Measurements from ENCODE around the gene CEP57L1. TPM values are rescaled to one million over a fixed set of nuclear protein-coding genes. Genes with fewer than 3 reads are reported as not detected.

CEP57L1 gene
- total RNA-seq, 1 donor from 2014 or later = 13.5 TPM

DNA sequence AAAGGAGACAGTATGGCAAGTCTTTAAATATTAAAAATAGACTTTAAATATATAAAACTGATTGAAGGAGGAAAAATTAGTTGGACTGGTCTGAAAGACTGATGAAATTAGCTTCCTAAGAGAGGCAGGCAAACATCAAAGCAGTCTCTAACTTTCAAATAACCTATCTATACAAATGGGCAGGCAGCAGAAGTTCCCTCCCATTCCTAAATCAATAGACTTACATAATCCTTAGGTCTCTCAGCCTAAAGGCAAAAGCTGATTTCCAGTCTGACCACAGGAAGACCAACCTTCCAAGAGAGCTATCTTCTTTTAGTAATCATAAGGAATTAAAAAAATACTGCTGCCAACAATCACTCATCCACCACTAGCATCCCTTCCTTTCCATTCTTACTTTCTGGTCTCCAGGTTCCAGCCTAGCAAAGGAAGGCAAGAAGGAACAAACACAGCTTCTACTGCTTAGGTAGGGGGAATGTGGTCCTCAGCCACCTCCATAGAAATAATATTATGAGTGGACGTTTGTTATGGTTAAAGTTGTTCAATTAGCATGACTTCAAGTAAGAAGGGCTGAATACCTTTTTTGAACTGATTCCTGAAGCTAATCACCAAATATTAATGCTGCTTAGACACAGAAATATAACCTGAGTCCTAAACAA, 44.7 kb upstream of the CEP57L1 start:
- no peak overlapping the region for H3K4me3 ChIP-seq
- no peaks in the 10 kb centered on the region for H3K27me3 ChIP-seq
- H3K36me3 ChIP-seq = no peaks in the 10 kb centered on the region
- TF ChIP-seq POLR2A (IDR thresholded peaks at IDR 0.05) (no peak), POLR2AphosphoS5 (IDR thresholded peaks at IDR 0.05; ENCODE audit: insufficient read depth in 1 of 2, low read depth in 1 of 2) (no peak)
- TF ChIP-seq, protein P1, sequence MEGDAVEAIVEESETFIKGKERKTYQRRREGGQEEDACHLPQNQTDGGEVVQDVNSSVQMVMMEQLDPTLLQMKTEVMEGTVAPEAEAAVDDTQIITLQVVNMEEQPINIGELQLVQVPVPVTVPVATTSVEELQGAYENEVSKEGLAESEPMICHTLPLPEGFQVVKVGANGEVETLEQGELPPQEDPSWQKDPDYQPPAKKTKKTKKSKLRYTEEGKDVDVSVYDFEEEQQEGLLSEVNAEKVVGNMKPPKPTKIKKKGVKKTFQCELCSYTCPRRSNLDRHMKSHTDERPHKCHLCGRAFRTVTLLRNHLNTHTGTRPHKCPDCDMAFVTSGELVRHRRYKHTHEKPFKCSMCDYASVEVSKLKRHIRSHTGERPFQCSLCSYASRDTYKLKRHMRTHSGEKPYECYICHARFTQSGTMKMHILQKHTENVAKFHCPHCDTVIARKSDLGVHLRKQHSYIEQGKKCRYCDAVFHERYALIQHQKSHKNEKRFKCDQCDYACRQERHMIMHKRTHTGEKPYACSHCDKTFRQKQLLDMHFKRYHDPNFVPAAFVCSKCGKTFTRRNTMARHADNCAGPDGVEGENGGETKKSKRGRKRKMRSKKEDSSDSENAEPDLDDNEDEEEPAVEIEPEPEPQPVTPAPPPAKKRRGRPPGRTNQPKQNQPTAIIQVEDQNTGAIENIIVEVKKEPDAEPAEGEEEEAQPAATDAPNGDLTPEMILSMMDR (IDR thresholded peaks at IDR 0.05) = no peak
- no peak overlapping the region for H3K27ac ChIP-seq
- no peak for DNase-seq (ENCODE audit: extremely low spot score in 2 of 2)
- H3K4me1 ChIP-seq = peaks cover 36% of the 10 kb centered on the region
- H3K9me3 ChIP-seq = no peaks in the 10 kb centered on the region
- intact Hi-C loops (cut with DNase I) = loop anchor here (10.0 kb wide), 1 partner anchor 1396 kb away; no protein-coding TSS in a partner anchor

GRCh38 chr6:109051301-109052017, 43.8 kb upstream of the CEP57L1 start:
- Histone ChIP-seq H3K36me3 (no peaks in the 10 kb centered on the region), H3K9me3 (no peaks in the 10 kb centered on the region), H3K27me3 (no peaks in the 10 kb centered on the region), H3K27ac (no peak overlapping the region), H3K4me1 (peaks cover 41% of the 10 kb centered on the region), H3K4me3 (no peak overlapping the region)
- DNase-seq (ENCODE audit: extremely low spot score in 2 of 2) = no peak
- intact Hi-C loops (cut with DNase I) = loop anchor here (10.0 kb wide), 1 partner anchor 1397 kb away; no protein-coding TSS in a partner anchor
- TF ChIP-seq, protein P1 (IDR thresholded peaks at IDR 0.05) = no peak
- TF ChIP-seq POLR2A (IDR thresholded peaks at IDR 0.05) = no peak
- no peak for TF ChIP-seq POLR2AphosphoS5 (IDR thresholded peaks at IDR 0.05; ENCODE audit: insufficient read depth in 1 of 2, low read depth in 1 of 2)

DNA sequence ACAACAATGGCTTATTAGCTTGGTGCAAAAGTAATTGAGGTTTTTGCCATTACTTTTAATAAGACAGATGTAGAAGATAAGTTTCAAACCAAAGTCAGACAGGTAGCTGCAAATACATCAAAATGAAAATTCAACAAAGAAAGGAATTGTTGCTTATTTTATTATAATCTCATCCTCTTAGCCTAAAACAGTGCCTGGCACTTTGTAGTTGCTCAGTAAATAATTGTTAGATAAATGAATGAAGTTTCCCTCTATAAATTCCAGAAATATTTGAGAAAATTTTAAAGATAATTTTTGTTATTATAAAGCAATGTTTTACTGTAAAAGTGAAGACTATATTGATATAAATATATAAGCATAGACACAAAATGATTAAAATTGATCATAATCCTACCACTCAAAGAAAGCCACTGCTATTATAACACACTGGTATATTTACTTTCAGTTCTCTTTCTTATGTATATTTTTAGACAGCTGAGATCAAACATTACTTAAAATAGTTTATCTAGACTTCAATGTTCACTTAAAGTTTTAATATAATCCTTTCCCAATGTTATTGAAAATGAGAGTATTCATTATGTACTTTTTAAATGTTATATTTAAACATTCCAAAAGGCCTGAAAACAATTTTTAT, 43.2 kb upstream of the CEP57L1 start:
- H3K27me3 ChIP-seq = no peaks in the 10 kb centered on the region
- no peak overlapping the region for H3K27ac ChIP-seq
- DNase-seq (ENCODE audit: extremely low spot score in 2 of 2) = no peak
- no peaks in the 10 kb centered on the region for H3K9me3 ChIP-seq
- intact Hi-C loops (cut with DNase I) = loop anchor here (10.0 kb wide), 1 partner anchor 1397 kb away; no protein-coding TSS in a partner anchor
- peaks cover 45% of the 10 kb centered on the region for H3K4me1 ChIP-seq
- no peak overlapping the region for H3K4me3 ChIP-seq
- TF ChIP-seq POLR2AphosphoS5 (IDR thresholded peaks at IDR 0.05; ENCODE audit: insufficient read depth in 1 of 2, low read depth in 1 of 2) = no peak
- no peaks in the 10 kb centered on the region for H3K36me3 ChIP-seq

- no peaks in the 10 kb centered on the region for H3K36me3 ChIP-seq
- TF ChIP-seq POLR2AphosphoS5 (IDR thresholded peaks at IDR 0.05; ENCODE audit: insufficient read depth in 1 of 2, low read depth in 1 of 2) (no peak), POLR2A (IDR thresholded peaks at IDR 0.05) (no peak)
- TF ChIP-seq, protein P1 (IDR thresholded peaks at IDR 0.05) = no peak
- intact Hi-C loops (cut with DNase I) = loop anchor here (10.0 kb wide), 1 partner anchor 1398 kb away; no protein-coding TSS in a partner anchor
- no peak overlapping the region for H3K27ac ChIP-seq
- H3K4me1 ChIP-seq = peaks cover 45% of the 10 kb centered on the region
- no peaks in the 10 kb centered on the region for H3K9me3 ChIP-seq
- H3K4me3 ChIP-seq = no peak overlapping the region
- no peaks in the 10 kb centered on the region for H3K27me3 ChIP-seq
- no peak for DNase-seq (ENCODE audit: extremely low spot score in 2 of 2)
Measured at GRCh38 chr6:109052852-109053251, 42.5 kb upstream of the CEP57L1 start.

DNA sequence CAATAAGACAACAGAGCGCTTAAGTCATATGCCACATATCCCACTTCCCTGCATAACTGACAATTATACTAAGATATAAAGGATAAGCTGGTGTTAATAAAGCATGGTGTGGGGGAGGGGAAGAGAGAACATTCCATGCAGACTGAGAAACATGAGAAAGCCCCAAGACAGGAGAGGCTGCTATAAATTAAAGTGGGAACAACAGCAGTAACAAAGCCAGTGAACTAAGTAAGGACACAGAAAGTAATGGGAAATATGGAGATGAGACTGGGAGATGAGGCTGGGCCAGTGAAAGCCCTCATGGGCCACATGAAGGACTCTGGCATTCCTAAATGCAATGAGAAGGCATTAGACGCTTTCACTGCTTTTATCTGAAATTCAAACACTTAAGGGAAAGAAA, 42.0 kb upstream of the CEP57L1 start:
- intact Hi-C loops (cut with DNase I) = loop anchor here (10.0 kb wide), 1 partner anchor 1399 kb away; no protein-coding TSS in a partner anchor
- TF ChIP-seq POLR2AphosphoS5 (IDR thresholded peaks at IDR 0.05; ENCODE audit: insufficient read depth in 1 of 2, low read depth in 1 of 2) (no peak), POLR2A (IDR thresholded peaks at IDR 0.05) (no peak)
- TF ChIP-seq, protein P1 (IDR thresholded peaks at IDR 0.05) = no peak
- peaks cover 43% of the 10 kb centered on the region for H3K4me1 ChIP-seq
- H3K4me3 ChIP-seq = no peak overlapping the region
- H3K36me3 ChIP-seq = no peaks in the 10 kb centered on the region
- no peak for DNase-seq (ENCODE audit: extremely low spot score in 2 of 2)
- no peaks in the 10 kb centered on the region for H3K9me3 ChIP-seq
- no peak overlapping the region for H3K27ac ChIP-seq
- no peaks in the 10 kb centered on the region for H3K27me3 ChIP-seq
